Activated T-cell treated with anti-CD3 and anti-CD28 coated beads for 4 hours (primary cell): ENCODE results near the gene USF3.

Source experiments
- DNase-seq: peaks from one replicate; pipeline ENCODE4 v3.0.0-alpha.2; 2020

The USF3 gene

DNA sequence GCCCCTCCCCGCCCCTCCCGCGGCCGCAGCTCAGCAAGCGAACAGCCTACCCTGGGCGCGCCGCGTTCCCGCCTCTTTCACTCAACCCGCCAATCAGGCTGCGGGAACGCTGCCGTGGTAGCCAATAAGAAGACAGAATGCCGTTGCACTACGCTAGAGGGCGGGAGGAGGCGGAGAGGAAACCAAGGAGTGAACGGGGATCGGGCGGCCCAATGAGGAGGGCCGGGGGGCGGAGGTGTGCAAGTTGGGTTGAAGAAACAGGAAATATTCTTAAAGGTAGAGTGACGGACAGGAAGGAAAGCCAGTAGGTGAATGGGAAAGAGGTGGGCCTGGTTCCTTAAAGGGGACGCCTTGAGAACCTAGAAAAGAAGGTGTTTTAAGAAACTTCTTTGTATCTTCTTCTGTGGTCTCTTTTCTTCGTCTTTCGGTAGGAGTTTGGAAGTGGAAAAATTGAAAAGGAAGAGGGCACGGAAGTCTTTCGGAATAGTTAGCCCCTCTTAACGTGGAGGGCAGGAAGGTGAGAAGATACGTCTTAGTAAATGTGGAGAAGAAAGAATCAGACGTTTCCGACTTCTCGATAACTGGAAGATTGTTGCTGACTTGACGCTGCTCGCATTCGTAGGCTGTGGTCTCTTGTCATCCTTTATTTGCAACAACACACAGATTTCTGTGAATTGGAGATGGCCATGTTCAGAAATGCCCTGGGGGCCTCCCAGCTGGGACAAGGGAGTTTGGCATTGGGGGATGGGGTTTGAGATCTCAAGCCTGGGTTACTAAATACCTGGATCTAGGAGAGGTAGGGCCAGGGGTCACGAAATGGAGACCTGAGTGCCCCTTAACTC is 437 bp upstream of the USF3 start:
- peak; percentile 97 for DNase-seq

DNA sequence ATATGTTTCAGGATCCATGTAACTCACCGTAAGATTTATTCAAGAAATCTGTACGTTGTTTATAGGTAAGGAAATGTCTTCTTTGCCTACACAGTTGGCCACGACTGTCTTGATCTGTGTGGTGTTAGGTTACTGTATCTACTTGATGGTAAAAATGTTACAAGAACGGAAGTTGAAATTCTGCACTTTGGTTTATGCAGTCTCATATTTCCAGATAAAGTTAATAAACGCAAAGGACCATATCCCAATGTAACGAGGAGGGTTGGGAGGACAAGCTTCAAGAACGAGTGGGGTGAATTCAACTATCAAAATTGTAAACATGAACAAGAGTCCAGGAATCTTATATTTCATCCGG is 1.0 kb downstream of the USF3 start:
- no peak for DNase-seq

DNA sequence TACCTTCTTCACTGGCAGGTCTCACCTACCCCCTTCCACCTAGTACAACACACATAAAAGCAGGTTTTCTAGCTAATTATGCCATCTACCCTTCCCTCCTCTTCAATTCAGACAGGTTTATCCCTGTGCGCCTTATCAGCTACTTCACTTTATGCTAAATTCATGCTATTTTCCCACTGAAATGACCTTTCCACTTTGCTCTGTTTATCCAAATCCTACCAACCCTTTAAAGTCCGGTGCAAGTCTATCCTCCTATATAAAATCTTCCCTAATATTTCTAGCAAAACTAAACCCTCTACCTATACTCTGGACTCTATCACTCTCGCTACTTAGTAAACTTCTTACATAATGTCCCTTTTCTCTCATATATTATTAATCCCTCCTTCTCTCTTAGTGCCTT is 6.0 kb downstream of the USF3 start:
- DNase-seq = no peak

- no peak for DNase-seq
Observed at GRCh38 chr3:113685956-113686721, 10.3 kb downstream of the USF3 start.

DNA sequence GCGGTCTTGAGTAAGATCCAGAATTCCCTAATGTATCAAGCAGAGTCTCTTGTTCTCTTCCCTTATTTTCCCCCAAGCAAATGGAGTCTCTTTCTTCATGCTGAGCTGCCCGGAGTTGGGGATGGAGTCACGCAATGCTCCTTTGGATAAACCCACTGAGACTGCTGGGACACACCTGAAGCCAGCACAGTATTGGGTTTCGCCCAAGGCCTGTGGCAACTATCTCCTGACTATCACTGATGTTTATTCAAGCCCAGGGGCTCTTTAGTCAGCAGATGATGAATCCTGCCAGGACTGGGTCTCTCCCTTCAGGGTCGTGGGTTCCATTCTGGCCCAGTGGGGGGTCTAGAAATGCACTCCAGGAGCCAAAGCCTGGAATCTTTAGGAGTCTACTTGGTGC is 11.3 kb downstream of the USF3 start:
- DNase-seq = no peak

DNA sequence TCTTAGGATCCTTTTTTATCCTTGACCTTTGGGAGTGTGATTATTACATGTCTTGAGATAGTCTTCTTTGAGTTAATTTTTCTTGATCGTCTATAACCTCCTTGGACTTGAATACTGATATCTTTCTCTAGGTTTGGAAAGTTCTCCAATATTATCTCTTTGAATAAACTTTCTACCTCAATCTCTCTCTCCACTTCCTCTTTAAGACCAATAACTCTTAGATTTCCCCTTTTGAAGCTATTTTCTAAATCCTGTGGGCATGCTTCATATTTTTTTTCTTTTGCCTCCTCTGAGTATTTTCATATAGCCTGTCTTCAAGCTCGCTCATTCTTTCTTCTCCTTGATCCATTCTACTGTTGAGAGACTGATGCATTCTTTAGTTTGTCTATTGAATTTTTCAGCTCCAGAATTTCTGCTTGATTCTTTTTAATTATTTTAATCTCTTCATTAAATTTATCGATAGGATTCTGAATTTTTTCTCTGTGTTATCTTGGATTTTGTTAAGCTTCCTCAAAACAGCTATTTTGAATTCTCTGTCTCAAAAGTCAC is 12.1 kb downstream of the USF3 start:
- DNase-seq = no peak

DNA sequence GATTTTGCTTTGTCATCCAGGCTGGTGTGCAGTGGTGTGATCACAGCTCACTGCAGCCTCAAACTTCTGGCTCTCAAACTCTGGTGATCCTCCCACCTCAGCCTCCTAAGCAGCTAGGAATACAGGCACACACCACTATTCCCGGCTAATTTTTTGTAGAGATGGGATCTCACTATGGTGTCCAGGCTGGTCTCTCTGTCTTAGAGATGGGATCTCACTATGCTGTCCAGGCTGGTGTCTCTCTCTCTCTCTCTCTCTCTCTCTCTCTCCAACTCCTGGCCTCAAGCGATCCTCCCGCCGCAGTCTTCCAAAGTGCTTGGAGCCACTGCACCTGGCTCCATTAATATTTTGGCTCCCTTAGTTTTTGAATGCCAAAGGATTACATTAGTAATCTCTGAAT is 17.7 kb downstream of the USF3 start:
- no peak for DNase-seq

DNA sequence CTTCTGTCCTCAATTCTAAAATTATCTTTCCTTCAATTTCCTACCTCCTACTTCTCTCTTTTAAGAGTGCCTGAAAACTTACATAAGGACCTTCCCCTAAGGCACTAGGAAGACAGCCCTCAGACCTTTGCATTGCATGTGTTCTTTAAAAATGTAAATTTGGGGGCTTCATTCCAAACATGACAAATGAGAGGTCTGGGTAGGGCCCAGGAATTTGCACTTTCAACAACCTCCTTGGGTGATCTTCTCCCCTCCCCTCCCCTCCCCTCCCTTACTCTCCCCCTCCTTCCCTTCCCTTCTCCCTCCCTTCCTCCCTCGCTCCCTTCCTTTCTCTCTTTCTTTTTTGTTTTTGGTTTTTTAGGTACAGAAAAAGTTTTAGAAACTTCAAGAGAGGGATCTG is 18.7 kb downstream of the USF3 start:
- no peak for DNase-seq

- no peak for DNase-seq
Observed at GRCh38 chr3:113676261-113676660, 20.2 kb downstream of the USF3 start.

DNA sequence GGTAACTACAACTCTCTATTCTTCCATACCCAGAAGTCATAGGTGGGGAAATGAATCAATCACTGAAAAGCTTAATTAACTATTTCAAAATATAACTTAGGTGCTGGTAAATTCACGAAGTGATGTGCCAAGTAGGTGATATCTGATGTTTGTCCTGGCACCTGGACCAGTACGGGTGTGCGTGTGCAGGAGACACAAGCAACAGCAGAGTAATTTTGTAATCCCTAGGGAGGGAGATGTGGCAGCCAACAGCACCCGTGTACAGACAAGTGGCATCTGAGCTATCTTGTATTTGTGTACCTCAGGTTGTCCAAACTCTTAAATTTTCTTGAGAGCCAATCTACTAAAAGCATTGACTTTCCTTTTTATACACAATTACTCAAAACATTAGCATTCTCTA is 22.8 kb downstream of the USF3 start:
- DNase-seq = no peak

- DNase-seq = no peak
Observed at GRCh38 chr3:113668015-113668414, 28.4 kb downstream of the USF3 start.

DNA sequence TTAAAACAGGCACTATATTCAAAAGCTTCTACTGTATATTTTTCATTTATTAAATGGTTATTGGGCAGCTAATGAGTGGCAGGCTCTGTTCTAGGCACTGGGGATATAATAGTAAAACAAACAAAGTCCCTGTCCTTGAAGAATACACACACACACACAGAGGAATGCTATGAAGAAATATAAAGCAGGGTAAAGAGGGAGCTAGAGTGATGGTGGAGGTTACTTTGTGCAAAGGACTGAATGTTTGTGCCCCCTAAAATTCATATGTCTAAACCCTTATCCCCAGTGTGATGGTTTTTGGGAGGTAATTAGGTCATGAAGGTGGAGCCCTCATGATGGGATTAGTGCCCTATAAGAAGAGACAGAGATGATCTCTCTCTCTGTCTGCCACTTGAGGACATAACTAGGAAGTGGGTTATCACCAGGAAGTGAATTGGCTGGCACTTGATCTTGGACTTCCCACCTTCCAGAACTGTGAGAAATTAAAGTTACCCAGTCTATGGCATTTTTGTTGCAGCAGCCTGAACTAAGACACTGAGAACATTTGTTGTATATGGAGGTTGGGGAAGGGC is 31.8 kb downstream of the USF3 start:
- DNase-seq = no peak

DNA sequence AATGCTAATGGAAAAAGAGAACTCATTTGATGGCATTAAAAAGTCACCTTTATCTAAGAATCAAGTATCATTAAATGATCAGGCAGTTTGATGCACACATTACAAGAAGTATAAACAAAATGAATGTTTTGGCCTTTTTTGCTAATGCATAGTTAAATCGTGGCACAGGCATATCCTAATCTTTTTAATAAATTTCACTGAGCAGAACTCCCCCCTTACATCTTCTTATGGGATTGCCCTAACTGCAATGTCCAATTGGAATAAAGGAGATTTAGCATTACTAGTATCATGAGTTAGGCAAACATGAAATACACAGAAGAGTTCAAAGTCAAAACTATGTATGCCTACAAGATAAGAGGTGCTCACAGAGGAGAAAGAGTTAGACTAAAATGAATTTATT is 32.7 kb downstream of the USF3 start:
- DNase-seq = no peak

DNA sequence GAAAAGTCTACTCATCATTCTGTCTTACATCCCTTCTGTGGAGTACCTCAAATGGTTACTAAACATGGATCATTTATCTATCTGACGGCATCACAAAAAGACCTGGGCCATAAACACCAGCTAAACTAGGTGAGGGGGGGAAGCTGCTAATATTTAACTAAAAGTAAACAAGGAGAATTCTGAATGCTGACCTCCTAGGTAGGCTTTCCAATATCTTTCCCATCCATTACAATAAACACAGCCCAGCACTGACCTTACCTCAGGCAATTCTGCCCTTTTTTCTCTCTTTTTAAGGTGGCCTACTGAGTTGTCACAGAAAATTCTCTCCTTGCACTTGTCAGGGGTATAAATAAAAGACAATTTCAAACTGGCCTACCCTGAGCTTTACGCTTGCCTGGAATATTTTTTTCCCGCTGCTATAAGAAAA is 33.1 kb downstream of the USF3 start:
- no peak for DNase-seq

- DNase-seq = no peak
Observed at GRCh38 chr3:113662824-113663223, 33.6 kb downstream of the USF3 start.

- DNase-seq = no peak
Observed at GRCh38 chr3:113660896-113661295, 35.5 kb downstream of the USF3 start.

GRCh38 chr3:113660458-113660857 is 36.0 kb downstream of the USF3 start:
- DNase-seq = no peak

GRCh38 chr3:113659996-113660395 is 36.4 kb downstream of the USF3 start:
- DNase-seq = no peak

GRCh38 chr3:113659101-113659541 is 37.3 kb downstream of the USF3 start:
- DNase-seq = no peak

DNA sequence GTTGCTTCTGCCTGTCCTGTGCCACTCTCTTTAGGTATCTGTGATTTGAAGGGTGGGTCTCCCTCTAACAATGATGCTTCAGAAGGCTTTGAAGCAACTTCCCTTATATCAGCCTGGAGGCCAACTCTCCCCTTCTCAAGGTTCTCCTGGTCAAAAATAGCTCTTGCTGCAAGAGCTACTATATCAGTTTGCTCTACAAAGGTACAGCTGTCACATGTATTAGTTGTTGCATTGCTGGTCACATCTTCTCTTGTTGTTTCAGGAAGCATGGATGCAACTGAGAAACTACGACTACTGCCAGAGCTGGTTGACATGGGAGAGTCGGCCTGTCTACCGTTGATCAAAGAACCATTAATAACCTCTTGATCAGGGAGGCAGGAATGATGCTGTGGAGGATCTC is 38.3 kb downstream of the USF3 start:
- DNase-seq = no peak

- no peak for DNase-seq
Observed at GRCh38 chr3:113654851-113655250, 41.6 kb downstream of the USF3 start.

- DNase-seq = no peak
Observed at GRCh38 chr3:113654310-113654709, 42.1 kb downstream of the USF3 start.

DNA sequence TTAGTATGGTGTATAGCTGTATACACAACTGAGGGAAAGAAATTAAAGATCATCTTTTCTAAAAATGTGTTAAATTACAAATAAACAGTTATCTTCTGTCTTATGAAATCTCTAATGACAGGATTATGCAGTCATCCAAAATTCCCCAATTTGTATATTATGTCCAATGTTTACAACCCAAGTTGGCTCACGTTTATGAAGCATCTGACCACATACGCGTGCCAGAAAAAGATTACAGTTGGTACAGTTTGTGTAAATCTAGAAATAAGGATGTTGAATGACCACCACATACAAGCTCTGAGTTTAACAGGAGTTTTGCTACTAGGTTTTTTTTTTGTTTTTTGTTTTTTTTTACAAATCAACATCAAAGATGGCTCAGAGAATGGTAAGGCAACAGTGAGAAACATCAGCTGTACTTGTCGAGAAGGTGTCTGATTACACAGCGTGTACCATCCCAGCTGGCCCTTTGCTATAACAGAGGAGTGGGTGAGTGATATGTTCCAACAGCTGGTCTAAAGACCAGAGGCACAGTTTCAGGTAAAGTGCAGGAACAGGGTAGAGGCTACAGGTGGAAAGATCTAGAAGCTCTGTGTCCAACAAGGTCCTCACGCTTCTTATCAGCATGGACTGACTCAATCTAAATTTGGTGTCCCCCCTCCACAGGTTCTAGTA is 47.1 kb downstream of the USF3 start:
- DNase-seq = no peak
